GM23248 (cell line): ENCODE results near the gene SCO2. TPM values are rescaled to one million over a fixed set of nuclear protein-coding genes. Genes with fewer than 3 reads are reported as not detected.

Source experiments
- DNase-seq: peaks from one replicate; pipeline ENCODE4 v3.0.0-alpha.2; 2015
- H2AFZ ChIP-seq: fragments of 200-600 bp; sonication (generic); 2 replicates; pipeline ENCODE4 v1.6.1; 2016; ENCODE audit warnings: antibody characterized with exemption
- H3F3A ChIP-seq: fragments of 200-600 bp; sonication (generic); 2 replicates; pipeline ENCODE4 v1.6.1; 2016; ENCODE audit warnings: mild to moderate bottlenecking, antibody characterized with exemption, mixed run types; ENCODE audit not compliant: insufficient read depth
- H3K27ac ChIP-seq: fragments of 200-600 bp; sonication (generic); 2 replicates; pipeline ENCODE4 v1.5.1; 2016; ENCODE audit warnings: mild to moderate bottlenecking
- H3K27me3 ChIP-seq: fragments of 200-600 bp; sonication (generic); replicated peaks from 2 replicates; pipeline ENCODE4 v1.6.1; 2016; ENCODE audit warnings: mild to moderate bottlenecking; ENCODE audit not compliant: insufficient read depth
- H3K36me3 ChIP-seq: fragments of 200-600 bp; sonication (generic); 2 replicates; pipeline ENCODE4 v1.6.1; 2016; ENCODE audit warnings: low read depth, mild to moderate bottlenecking
- H3K4me1 ChIP-seq: fragments of 200-600 bp; sonication (generic); 2 replicates; pipeline ENCODE4 v1.6.1; 2016; ENCODE audit warnings: mild to moderate bottlenecking; ENCODE audit not compliant: insufficient read depth
- H3K4me2 ChIP-seq: fragments of 200-600 bp; sonication (generic); one replicate; pipeline ENCODE4 v1.6.1; 2016; ENCODE audit warnings: mild to moderate bottlenecking; ENCODE audit not compliant: unreplicated experiment
- H3K4me3 ChIP-seq: fragments of 200-600 bp; sonication (generic); 2 replicates; pipeline ENCODE4 v1.5.1; 2016; ENCODE audit warnings: mild to moderate bottlenecking
- H3K79me2 ChIP-seq: fragments of 200-600 bp; sonication (generic); 2 replicates; pipeline ENCODE4 v1.6.1; 2016; ENCODE audit warnings: mild to moderate bottlenecking; ENCODE audit not compliant: insufficient read depth
- H3K9ac ChIP-seq: fragments of 200-600 bp; sonication (generic); 2 replicates; pipeline ENCODE4 v1.6.1; 2016; ENCODE audit warnings: mild to moderate bottlenecking
- H3K9me2 ChIP-seq: fragments of 200-600 bp; sonication (generic); 2 replicates; pipeline ENCODE4 v1.6.1; 2016; ENCODE audit warnings: mixed run types, mild to moderate bottlenecking, moderate library complexity; ENCODE audit not compliant: insufficient read depth
- H3K9me3 ChIP-seq: fragments of 200-600 bp; sonication (generic); one replicate; pipeline ENCODE4 v1.6.1; 2017; ENCODE audit warnings: low read depth
- H4K20me1 ChIP-seq: fragments of 200-600 bp; sonication (generic); 2 replicates; pipeline ENCODE4 v1.6.0; 2016; ENCODE audit not compliant: insufficient read depth
- EZH2 ChIP-seq: fragments of 200-600 bp; sonication (generic); IDR thresholded peaks from 2 replicates; pipeline ENCODE4 v1.6.1; 2018; ENCODE audit warnings: antibody characterized with exemption, mild to moderate bottlenecking; ENCODE audit not compliant: insufficient read depth, poor library complexity, severe bottlenecking
- EZH2phosphoT487 ChIP-seq: fragments of 200-600 bp; sonication (generic); IDR thresholded peaks from 2 replicates; pipeline ENCODE4 v1.6.1; 2018; ENCODE audit warnings: antibody characterized with exemption, moderate library complexity, mild to moderate bottlenecking, low read depth; ENCODE audit not compliant: insufficient read depth
- WGBS, 2 experiments: methylation state at CpG; one replicate each; pipeline ENCODE4 v1.1.6; 2015 to 2017; ENCODE audit warnings: low lambda C conversion rate in 2 of 2, low coverage in 1 of 2; ENCODE audit errors: missing lambda C conversion rate in 2 of 2; 5-methylcytosine and 5-hydroxymethylcytosine counted together
- in situ Hi-C: fragments of 300-500 bp; cut with MboI; formaldehyde crosslinking; loops from 2 replicates; pipeline ENCODE4 v1.15.0; 2020
- polyA plus RNA-seq: library from polyadenylated mRNA; unstranded; fragments of >200 nt; fragmentation: Nextera tagmentation; extraction: Ambion mirVana; gene quantifications from 2 replicates; pipeline ENCODE4 v1.2.1, GENCODE V29; 2016
- total RNA-seq: library from RNA; depleted of rRNA; stranded (reverse); fragments of >200 nt; shearing (Covaris generic); gene quantifications from 2 replicates; pipeline ENCODE4 v1.2.3, GENCODE V29; 2014

SCO2 gene
- total and polyA plus RNA-seq, 2 experiments from 2014 or later, result 8.4 to 11.0 TPM

- Histone ChIP-seq H3K4me1 (no peaks in the 10 kb centered on the region), H3K9me2 (no peaks in the 10 kb centered on the region), H2AFZ (no peak overlapping the region), H3K9ac (no peak overlapping the region), H3K79me2 (no peaks in the 10 kb centered on the region), H3K4me2 (no peak overlapping the region), H3K4me3 (no peak overlapping the region), H3K36me3 (no peaks in the 10 kb centered on the region), H3F3A (no peaks in the 10 kb centered on the region), H3K27ac (no peak overlapping the region), H3K27me3 (peaks cover 2% of the 10 kb centered on the region), H3K9me3 (no peaks in the 10 kb centered on the region), H4K20me1 (no peaks in the 10 kb centered on the region)
- in situ Hi-C loops, result no loop called here
- TF ChIP-seq EZH2, result no peak
- TF ChIP-seq EZH2phosphoT487, result no peak
- no peak for DNase-seq
- WGBS, 2 experiments, result 68 to 74% methylated on average over 8 of the region's 8 CpGs
Observed at GRCh38 chr22:50553310-50553709, 27.9 kb upstream of the SCO2 start.

- no peaks in the 10 kb centered on the region for H4K20me1 ChIP-seq
- no peak overlapping the region for H3K4me3 ChIP-seq
- no peak overlapping the region for H3K9ac ChIP-seq
- no peaks in the 10 kb centered on the region for H3K79me2 ChIP-seq
- in situ Hi-C loops, result no loop called here
- TF ChIP-seq EZH2, result no peak
- no peak for TF ChIP-seq EZH2phosphoT487
- H3K4me1 ChIP-seq, result no peaks in the 10 kb centered on the region
- H2AFZ ChIP-seq, result no peak overlapping the region
- no peaks in the 10 kb centered on the region for H3K36me3 ChIP-seq
- no peak overlapping the region for H3K27ac ChIP-seq
- peaks cover 8% of the 10 kb centered on the region for H3K27me3 ChIP-seq
- no peaks in the 10 kb centered on the region for H3K9me2 ChIP-seq
- no peak overlapping the region for H3K4me2 ChIP-seq
- WGBS, 2 experiments, result 84 to 88% methylated on average over 11 of the region's 11 CpGs
- no peaks in the 10 kb centered on the region for H3F3A ChIP-seq
- no peaks in the 10 kb centered on the region for H3K9me3 ChIP-seq
- no peak for DNase-seq
Observed at GRCh38 chr22:50551160-50551752, 25.9 kb upstream of the SCO2 start.

- 89 to 91% methylated on average over 8 of the region's 8 CpGs for WGBS, 2 experiments
- Histone ChIP-seq H3K27me3 (peaks cover 8% of the 10 kb centered on the region), H4K20me1 (no peaks in the 10 kb centered on the region), H3K4me2 (no peak overlapping the region), H2AFZ (no peak overlapping the region), H3K9ac (no peak overlapping the region), H3K36me3 (no peaks in the 10 kb centered on the region), H3F3A (no peaks in the 10 kb centered on the region), H3K9me2 (no peaks in the 10 kb centered on the region), H3K4me3 (no peak overlapping the region), H3K79me2 (no peaks in the 10 kb centered on the region), H3K9me3 (no peaks in the 10 kb centered on the region), H3K27ac (no peak overlapping the region), H3K4me1 (no peaks in the 10 kb centered on the region)
- in situ Hi-C loops, result no loop called here
- no peak for TF ChIP-seq EZH2
- TF ChIP-seq EZH2phosphoT487, result no peak
- no peak for DNase-seq
Observed at GRCh38 chr22:50550395-50550794, 25.0 kb upstream of the SCO2 start.

GRCh38 chr22:50548921-50549790 is 23.8 kb upstream of the SCO2 start:
- in situ Hi-C loops, result no loop called here
- DNase-seq, result no peak

More at GRCh38 chr22:50548921-50549790, 23.8 kb upstream of the SCO2 start:
- 60 to 67% methylated on average over 51 to 56 of the region's 68 CpGs for WGBS, 2 experiments
- H3K9me3 ChIP-seq, result no peaks in the 10 kb centered on the region
- no peaks in the 10 kb centered on the region for H3K36me3 ChIP-seq
- H3F3A ChIP-seq, result no peaks in the 10 kb centered on the region
- no peaks in the 10 kb centered on the region for H4K20me1 ChIP-seq
- peak overlapping the region; percentile 70; the same call in 1 of the 2 replicates for H2AFZ ChIP-seq
- peaks cover 8% of the 10 kb centered on the region for H3K27me3 ChIP-seq
- TF ChIP-seq EZH2, result no peak
- TF ChIP-seq EZH2phosphoT487, result no peak
- H3K27ac ChIP-seq, result no peak overlapping the region
- no peaks in the 10 kb centered on the region for H3K9me2 ChIP-seq
- no peaks in the 10 kb centered on the region for H3K79me2 ChIP-seq
- no peak overlapping the region; the same call in 1 of the 2 replicates for H3K4me3 ChIP-seq
- peak overlapping the region; percentile 31 for H3K4me2 ChIP-seq
- H3K9ac ChIP-seq, result no peak overlapping the region
- no peaks in the 10 kb centered on the region for H3K4me1 ChIP-seq
